SK-N-SH treated with all-trans-retinoic acid at 6 μM for 48 hours (cell line): ENCODE results near the gene UBR3.

ENCODE experiments used
- ATAC-seq: fragments of 200-7000 bp; cut with Tn5 transposase; 3 replicates; pipeline ENCODE4 v1.9.1; 2020; ENCODE audit warnings: mild to moderate bottlenecking, moderate library complexity
- ARNTL ChIP-seq: fragments of 450-650 bp; formaldehyde crosslinking; IDR thresholded peaks from 2 replicates; pipeline ENCODE4 v1.5.0; 2020; ENCODE audit warnings: low read depth, mild to moderate bottlenecking, moderate library complexity, borderline replicate concordance
- BACH2 ChIP-seq: fragments of 250-450 bp; sonication (Bioruptor Pico); IDR thresholded peaks from 2 replicates; pipeline ENCODE4 v1.9.0; 2021; ENCODE audit warnings: mild to moderate bottlenecking, borderline replicate concordance
- CREB5 ChIP-seq: fragments of 250-450 bp; sonication (Bioruptor Pico); IDR thresholded peaks from 2 replicates; pipeline ENCODE4 v1.5.1; 2020; ENCODE audit warnings: low read depth, mild to moderate bottlenecking, moderate library complexity
- CSDC2 ChIP-seq: fragments of 250-450 bp; sonication (Bioruptor Pico); IDR thresholded peaks from 2 replicates; pipeline ENCODE4 v1.5.0; 2020; ENCODE audit warnings: mild to moderate bottlenecking, moderate library complexity
- CSRNP3 ChIP-seq: fragments of 250-450 bp; sonication (Bioruptor Pico); IDR thresholded peaks from 2 replicates; pipeline ENCODE4 v1.5.1; 2021; ENCODE audit warnings: mild to moderate bottlenecking, moderate library complexity
- ESRRG ChIP-seq: fragments of 250-450 bp; sonication (Bioruptor Pico); IDR thresholded peaks from 2 replicates; pipeline ENCODE4 v1.6.1; 2021; ENCODE audit warnings: mild to moderate bottlenecking
- GLIS3 ChIP-seq: fragments of 250-450 bp; sonication (Bioruptor Pico); IDR thresholded peaks from 2 replicates; pipeline ENCODE4 v1.5.0; 2020; ENCODE audit warnings: mild to moderate bottlenecking, moderate library complexity
- ISL1 ChIP-seq: fragments of 250-450 bp; sonication (Bioruptor Pico); IDR thresholded peaks from 2 replicates; pipeline ENCODE4 v2.1.2; 2022; ENCODE audit warnings: mild to moderate bottlenecking, moderate library complexity
- OSR1 ChIP-seq: fragments of 250-450 bp; sonication (Bioruptor Pico); IDR thresholded peaks from 2 replicates; pipeline ENCODE4 v1.8.0; 2022; ENCODE audit warnings: moderate library complexity, mild to moderate bottlenecking, inconsistent platforms
- PATZ1 ChIP-seq: fragments of 250-450 bp; sonication (Bioruptor Pico); IDR thresholded peaks from 2 replicates; pipeline ENCODE4 v1.8.0; 2020; ENCODE audit warnings: mild to moderate bottlenecking, moderate library complexity, borderline replicate concordance
- POU6F1 ChIP-seq: fragments of 250-450 bp; sonication (Bioruptor Pico); IDR thresholded peaks from 2 replicates; pipeline ENCODE4 v1.8.0; 2021; ENCODE audit warnings: low read depth, mild to moderate bottlenecking, moderate library complexity, borderline replicate concordance
- PPARA ChIP-seq: fragments of 250-450 bp; sonication (Bioruptor Pico); IDR thresholded peaks from 2 replicates; pipeline ENCODE4 v1.5.0; 2020; ENCODE audit warnings: mild to moderate bottlenecking, borderline replicate concordance
- RARB ChIP-seq: fragments of 250-450 bp; sonication (Bioruptor Pico); IDR thresholded peaks from 2 replicates; pipeline ENCODE4 v1.8.0; 2021; ENCODE audit warnings: mild to moderate bottlenecking, moderate library complexity
- SNAI2 ChIP-seq: fragments of 250-450 bp; sonication (Bioruptor Pico); IDR thresholded peaks from 2 replicates; pipeline ENCODE4 v1.5.0; 2020; ENCODE audit warnings: mild to moderate bottlenecking, moderate library complexity
- TCF4 ChIP-seq: fragments of 250-450 bp; sonication (Bioruptor Pico); IDR thresholded peaks from 2 replicates; pipeline ENCODE4 v1.8.0; 2021; ENCODE audit warnings: mild to moderate bottlenecking, moderate library complexity, borderline replicate concordance
- TOX ChIP-seq: fragments of 250-450 bp; sonication (Bioruptor Pico); IDR thresholded peaks from 2 replicates; pipeline ENCODE4 v1.8.0; 2021; ENCODE audit warnings: mild to moderate bottlenecking, moderate library complexity, borderline replicate concordance
- TSHZ2 ChIP-seq: fragments of 250-450 bp; sonication (Bioruptor Pico); IDR thresholded peaks from 2 replicates; pipeline ENCODE4 v1.5.0; 2020; ENCODE audit warnings: mild to moderate bottlenecking, moderate library complexity
- ZFP3 ChIP-seq: fragments of 250-450 bp; sonication (Bioruptor Pico); IDR thresholded peaks from 2 replicates; pipeline ENCODE4 v1.5.0; 2020; ENCODE audit warnings: mild to moderate bottlenecking, moderate library complexity
- ZFP30 ChIP-seq: fragments of 450-650 bp; formaldehyde crosslinking; IDR thresholded peaks from 2 replicates; pipeline ENCODE4 v1.5.0; 2022; ENCODE audit warnings: mild to moderate bottlenecking, moderate library complexity
- ZNF565 ChIP-seq: fragments of 450-650 bp; formaldehyde crosslinking; conservative IDR thresholded peaks from 2 replicates; pipeline ENCODE4 v1.5.0; 2020; ENCODE audit warnings: low read depth, mild to moderate bottlenecking, moderate library complexity
- ZNF70 ChIP-seq: fragments of 450-650 bp; formaldehyde crosslinking; IDR thresholded peaks from 2 replicates; pipeline ENCODE4 v1.5.0; 2020; ENCODE audit warnings: mild to moderate bottlenecking, moderate library complexity
- ZNF8 ChIP-seq: fragments of 450-650 bp; formaldehyde crosslinking; IDR thresholded peaks from 2 replicates; pipeline ENCODE4 v1.5.0; 2020; ENCODE audit warnings: mild to moderate bottlenecking, moderate library complexity

UBR3 gene

DNA sequence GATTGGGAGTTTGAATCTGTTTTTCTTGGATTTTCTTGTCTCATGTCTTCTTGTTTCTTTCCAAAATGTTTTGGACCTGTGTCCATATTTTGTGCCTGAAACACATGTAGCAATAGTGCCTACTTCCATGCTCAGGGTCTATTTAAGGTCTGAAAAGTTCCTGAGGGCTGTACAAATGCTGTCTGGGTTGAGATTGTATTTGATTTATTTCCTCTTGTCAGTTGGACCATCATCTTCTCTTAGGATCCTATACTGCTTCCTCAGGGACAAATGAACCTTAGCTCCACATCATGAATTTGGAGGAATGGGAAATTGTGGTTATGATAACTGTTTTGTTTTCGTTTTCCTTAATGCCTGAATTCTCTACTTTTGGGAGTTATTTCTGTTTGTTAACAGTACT, 59.9 kb downstream of the UBR3 start:
- TF ChIP-seq ZNF565 (CRISPR knock-in tag) (no peak), OSR1 (CRISPR knock-in tag) (no peak), ZFP3 (no peak), RARB (CRISPR knock-in tag) (no peak), BACH2 (CRISPR knock-in tag) (no peak), TOX (CRISPR knock-in tag) (no peak), ZNF8 (CRISPR knock-in tag) (no peak), GLIS3 (no peak), ZNF70 (no peak), CSRNP3 (CRISPR knock-in tag) (no peak)
- ATAC-seq: no peak

DNA sequence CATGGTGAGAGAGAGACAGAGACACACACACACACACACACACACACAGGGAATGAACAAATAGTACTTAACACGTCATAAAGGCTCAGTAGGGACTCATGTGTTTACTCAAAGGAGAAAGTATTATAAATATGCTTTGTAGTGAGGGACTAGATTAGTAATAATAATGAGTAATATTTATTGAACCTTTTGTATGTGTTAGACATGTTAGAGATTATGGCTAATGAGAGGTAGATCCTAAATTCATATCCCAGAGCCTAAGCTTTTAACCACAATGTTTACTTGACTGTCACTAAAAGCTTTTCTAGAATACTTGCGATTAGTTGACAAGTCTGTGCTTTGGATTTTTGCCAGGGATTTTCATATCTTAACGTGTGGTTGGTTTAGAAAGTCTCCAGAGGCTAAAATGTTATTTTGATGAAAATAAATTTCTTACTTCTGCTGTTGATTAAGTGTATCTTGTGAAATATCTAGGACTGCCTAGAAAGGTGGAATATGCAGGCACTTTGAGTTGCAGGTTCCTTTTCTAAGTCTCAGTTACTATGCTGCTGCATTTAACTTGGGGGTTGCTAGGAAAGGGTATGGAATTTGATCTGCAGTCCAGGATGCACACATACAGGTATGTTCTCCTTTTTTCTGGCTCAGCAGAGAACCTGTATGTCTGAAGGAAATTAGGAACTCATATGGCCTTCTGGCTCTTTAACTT, 64.5 kb downstream of the UBR3 start:
- ATAC-seq: no peak
- TF ChIP-seq ZFP30: no peak

- no peak for TF ChIP-seq ZFP3
- no peak for TF ChIP-seq GLIS3
- no peak for TF ChIP-seq ZNF8 (CRISPR knock-in tag)
- no peak for TF ChIP-seq CSDC2 (CRISPR knock-in tag)
- no peak for TF ChIP-seq PPARA (CRISPR knock-in tag)
- TF ChIP-seq PATZ1 (CRISPR knock-in tag): no peak
- no peak for TF ChIP-seq ARNTL (CRISPR knock-in tag)
- TF ChIP-seq ZNF70: no peak
- no peak for TF ChIP-seq TCF4
- no peak for TF ChIP-seq ZNF565 (CRISPR knock-in tag)
- no peak for TF ChIP-seq BACH2 (CRISPR knock-in tag)
- no peak for TF ChIP-seq ESRRG (CRISPR knock-in tag)
- no peak for TF ChIP-seq ZFP30
- no peak for TF ChIP-seq SNAI2 (CRISPR knock-in tag)
- no peak for TF ChIP-seq TOX (CRISPR knock-in tag)
- no peak for TF ChIP-seq POU6F1 (CRISPR knock-in tag)
- TF ChIP-seq OSR1 (CRISPR knock-in tag): no peak
- TF ChIP-seq TSHZ2 (CRISPR knock-in tag): no peak
- ATAC-seq: no peak
Observed at GRCh38 chr2:169892951-169893350, 65.7 kb downstream of the UBR3 start.

- no peak for ATAC-seq
- no peak for TF ChIP-seq BACH2 (CRISPR knock-in tag)
- no peak for TF ChIP-seq CREB5 (CRISPR knock-in tag)
- no peak for TF ChIP-seq CSRNP3 (CRISPR knock-in tag)
- no peak for TF ChIP-seq SNAI2 (CRISPR knock-in tag)
- no peak for TF ChIP-seq PPARA (CRISPR knock-in tag)
- no peak for TF ChIP-seq ZNF70
- no peak for TF ChIP-seq ISL1 (CRISPR knock-in tag)
Observed at GRCh38 chr2:169895294-169895985, 68.2 kb downstream of the UBR3 start.
